ENCODE results near the gene DPAGT1. TPM values are rescaled to one million over a fixed set of nuclear protein-coding genes. Genes with fewer than 3 reads are reported as not detected.

DPAGT1 gene
- total RNA-seq, 1 experiment from 2014 or later: 63.5 TPM

- no peak for DNase-seq (ENCODE audit: low spot score)
- CTCF ChIA-PET: interaction anchor here (1.1 to 1.6 kb wide), 2 partner anchors 115 to 124 kb away, joined by 3 read pairs; no protein-coding TSS in a partner anchor
- Mint-ChIP-seq H3K9me3 (no peaks in the 10 kb centered on the region), H3K4me1 (peaks cover 17% of the 10 kb centered on the region), H3K27ac (no peak overlapping the region), H3K4me3 (peak overlapping the region; percentile 39; the same call in 1 of the 2 replicates), H3K36me3 (peaks cover 60% of the 10 kb centered on the region), H3K27me3 (ENCODE audit: low read depth) (no peaks in the 10 kb centered on the region)
- POLR2A ChIA-PET: interaction anchor here (0.5 kb wide), 1 partner anchor 312 kb away, joined by 3 read pairs; no protein-coding TSS in a partner anchor
- no peak for ATAC-seq
- TF ChIP-seq E2F4 (CRISPR knock-in tag; IDR thresholded peaks at IDR 0.05; ENCODE audit: borderline replicate concordance, low read depth): no peak
- TF ChIP-seq ATF3 (CRISPR knock-in tag; conservative IDR thresholded peaks at IDR 0.05): no peak
- no peak for TF ChIP-seq EMX1 (CRISPR knock-in tag; IDR thresholded peaks at IDR 0.05)
- TF ChIP-seq RORB (CRISPR knock-in tag; IDR thresholded peaks at IDR 0.05): no peak
- TF ChIP-seq GRHL2 (CRISPR knock-in tag; IDR thresholded peaks at IDR 0.05; ENCODE audit: insufficient replicate concordance, severe bottlenecking): no peak
- no peak for TF ChIP-seq SMAD3 (CRISPR knock-in tag; IDR thresholded peaks at IDR 0.05; ENCODE audit: borderline replicate concordance)
- TF ChIP-seq, protein P1, sequence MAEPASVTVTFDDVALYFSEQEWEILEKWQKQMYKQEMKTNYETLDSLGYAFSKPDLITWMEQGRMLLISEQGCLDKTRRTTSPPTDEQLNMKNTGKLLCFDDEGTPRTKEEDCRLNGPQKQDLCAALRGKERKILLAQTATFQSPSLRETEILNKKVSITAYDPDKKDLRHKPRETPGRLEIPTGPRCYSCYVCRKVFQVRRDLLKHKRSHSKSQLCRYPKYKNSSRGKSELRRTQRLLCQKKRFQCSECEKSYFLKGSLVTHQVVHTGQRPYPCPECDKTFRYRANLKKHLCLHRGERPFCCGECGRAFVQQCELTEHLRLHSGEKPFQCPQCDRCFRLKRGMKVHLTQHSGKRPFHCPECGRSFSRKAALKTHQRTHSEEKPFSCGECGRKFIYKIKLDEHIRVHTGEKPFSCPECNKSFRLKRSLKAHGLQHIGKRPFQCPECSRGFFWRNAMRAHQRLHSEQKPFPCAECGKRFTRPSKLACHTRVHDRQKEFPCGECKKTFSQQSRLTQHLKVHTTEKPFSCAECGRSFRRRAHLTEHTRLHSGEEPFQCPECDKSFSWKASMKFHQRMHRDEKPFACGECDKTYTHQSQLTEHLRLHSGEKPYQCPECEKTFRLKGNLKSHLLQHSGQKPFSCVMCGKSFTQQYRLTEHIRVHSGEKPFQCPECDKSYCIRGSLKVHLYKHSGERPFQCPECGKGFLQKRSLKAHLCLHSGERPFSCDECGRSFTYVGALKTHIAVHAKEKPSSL (CRISPR knock-in tag; conservative IDR thresholded peaks at IDR 0.05): no peak
These were observed 47.2 kb downstream of the DPAGT1 start for GRCh38 chr11:119054418-119054817.

GRCh38 chr11:119052163-119052814, 49.4 kb downstream of the DPAGT1 start:
- no peak for DNase-seq (ENCODE audit: low spot score)
- ChIA-PET CTCF (no interaction called here), POLR2A (interaction anchor here (1.1 kb wide), 1 partner anchor 47 kb away, joined by 3 read pairs; no protein-coding TSS in a partner anchor)
- Mint-ChIP-seq H3K9me3 (no peaks in the 10 kb centered on the region), H3K36me3 (peaks cover 76% of the 10 kb centered on the region), H3K27me3 (ENCODE audit: low read depth) (no peaks in the 10 kb centered on the region), H3K27ac (no peak overlapping the region), H3K4me1 (peaks cover 9% of the 10 kb centered on the region), H3K4me3 (no peak overlapping the region)
- TF ChIP-seq ATF2 (CRISPR knock-in tag; IDR thresholded peaks at IDR 0.05; ENCODE audit: borderline replicate concordance, low read depth) (no peak), MXD4 (CRISPR knock-in tag; IDR thresholded peaks at IDR 0.05; ENCODE audit: borderline replicate concordance) (no peak), GRHL2 (CRISPR knock-in tag; IDR thresholded peaks at IDR 0.05; ENCODE audit: insufficient replicate concordance, severe bottlenecking) (no peak), NR2C2 (CRISPR knock-in tag; IDR thresholded peaks at IDR 0.05) (no peak), CREM (CRISPR knock-in tag; IDR thresholded peaks at IDR 0.05) (no peak), IRF2 (CRISPR knock-in tag; IDR thresholded peaks at IDR 0.05; ENCODE audit: borderline replicate concordance, low read depth) (no peak), RORB (CRISPR knock-in tag; IDR thresholded peaks at IDR 0.05) (no peak), MYBL2 (CRISPR knock-in tag; IDR thresholded peaks at IDR 0.05) (no peak), ATF3 (CRISPR knock-in tag; conservative IDR thresholded peaks at IDR 0.05) (no peak), PREB (CRISPR knock-in tag; IDR thresholded peaks at IDR 0.05; ENCODE audit: borderline replicate concordance) (no peak)
- TF ChIP-seq, protein P2, sequence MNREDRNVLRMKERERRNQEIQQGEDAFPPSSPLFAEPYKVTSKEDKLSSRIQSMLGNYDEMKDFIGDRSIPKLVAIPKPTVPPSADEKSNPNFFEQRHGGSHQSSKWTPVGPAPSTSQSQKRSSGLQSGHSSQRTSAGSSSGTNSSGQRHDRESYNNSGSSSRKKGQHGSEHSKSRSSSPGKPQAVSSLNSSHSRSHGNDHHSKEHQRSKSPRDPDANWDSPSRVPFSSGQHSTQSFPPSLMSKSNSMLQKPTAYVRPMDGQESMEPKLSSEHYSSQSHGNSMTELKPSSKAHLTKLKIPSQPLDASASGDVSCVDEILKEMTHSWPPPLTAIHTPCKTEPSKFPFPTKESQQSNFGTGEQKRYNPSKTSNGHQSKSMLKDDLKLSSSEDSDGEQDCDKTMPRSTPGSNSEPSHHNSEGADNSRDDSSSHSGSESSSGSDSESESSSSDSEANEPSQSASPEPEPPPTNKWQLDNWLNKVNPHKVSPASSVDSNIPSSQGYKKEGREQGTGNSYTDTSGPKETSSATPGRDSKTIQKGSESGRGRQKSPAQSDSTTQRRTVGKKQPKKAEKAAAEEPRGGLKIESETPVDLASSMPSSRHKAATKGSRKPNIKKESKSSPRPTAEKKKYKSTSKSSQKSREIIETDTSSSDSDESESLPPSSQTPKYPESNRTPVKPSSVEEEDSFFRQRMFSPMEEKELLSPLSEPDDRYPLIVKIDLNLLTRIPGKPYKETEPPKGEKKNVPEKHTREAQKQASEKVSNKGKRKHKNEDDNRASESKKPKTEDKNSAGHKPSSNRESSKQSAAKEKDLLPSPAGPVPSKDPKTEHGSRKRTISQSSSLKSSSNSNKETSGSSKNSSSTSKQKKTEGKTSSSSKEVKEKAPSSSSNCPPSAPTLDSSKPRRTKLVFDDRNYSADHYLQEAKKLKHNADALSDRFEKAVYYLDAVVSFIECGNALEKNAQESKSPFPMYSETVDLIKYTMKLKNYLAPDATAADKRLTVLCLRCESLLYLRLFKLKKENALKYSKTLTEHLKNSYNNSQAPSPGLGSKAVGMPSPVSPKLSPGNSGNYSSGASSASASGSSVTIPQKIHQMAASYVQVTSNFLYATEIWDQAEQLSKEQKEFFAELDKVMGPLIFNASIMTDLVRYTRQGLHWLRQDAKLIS (CRISPR knock-in tag; IDR thresholded peaks at IDR 0.05; ENCODE audit: borderline replicate concordance): no peak
- TF ChIP-seq, protein P3, sequence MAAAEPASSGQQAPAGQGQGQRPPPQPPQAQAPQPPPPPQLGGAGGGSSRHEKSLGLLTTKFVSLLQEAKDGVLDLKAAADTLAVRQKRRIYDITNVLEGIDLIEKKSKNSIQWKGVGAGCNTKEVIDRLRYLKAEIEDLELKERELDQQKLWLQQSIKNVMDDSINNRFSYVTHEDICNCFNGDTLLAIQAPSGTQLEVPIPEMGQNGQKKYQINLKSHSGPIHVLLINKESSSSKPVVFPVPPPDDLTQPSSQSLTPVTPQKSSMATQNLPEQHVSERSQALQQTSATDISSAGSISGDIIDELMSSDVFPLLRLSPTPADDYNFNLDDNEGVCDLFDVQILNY (CRISPR knock-in tag; IDR thresholded peaks at IDR 0.05): no peak
- TF ChIP-seq, protein P4, sequence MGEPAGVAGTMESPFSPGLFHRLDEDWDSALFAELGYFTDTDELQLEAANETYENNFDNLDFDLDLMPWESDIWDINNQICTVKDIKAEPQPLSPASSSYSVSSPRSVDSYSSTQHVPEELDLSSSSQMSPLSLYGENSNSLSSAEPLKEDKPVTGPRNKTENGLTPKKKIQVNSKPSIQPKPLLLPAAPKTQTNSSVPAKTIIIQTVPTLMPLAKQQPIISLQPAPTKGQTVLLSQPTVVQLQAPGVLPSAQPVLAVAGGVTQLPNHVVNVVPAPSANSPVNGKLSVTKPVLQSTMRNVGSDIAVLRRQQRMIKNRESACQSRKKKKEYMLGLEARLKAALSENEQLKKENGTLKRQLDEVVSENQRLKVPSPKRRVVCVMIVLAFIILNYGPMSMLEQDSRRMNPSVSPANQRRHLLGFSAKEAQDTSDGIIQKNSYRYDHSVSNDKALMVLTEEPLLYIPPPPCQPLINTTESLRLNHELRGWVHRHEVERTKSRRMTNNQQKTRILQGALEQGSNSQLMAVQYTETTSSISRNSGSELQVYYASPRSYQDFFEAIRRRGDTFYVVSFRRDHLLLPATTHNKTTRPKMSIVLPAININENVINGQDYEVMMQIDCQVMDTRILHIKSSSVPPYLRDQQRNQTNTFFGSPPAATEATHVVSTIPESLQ (CRISPR knock-in tag; IDR thresholded peaks at IDR 0.05): no peak
- no peak for ATAC-seq

Measured in WTC11 (cell line).